HG02884 (cell line): ENCODE results near the gene TNS4.

Source experiments
- ATAC-seq: cut with Tn5 transposase; IDR thresholded peaks from one replicate; pipeline ENCODE4 v1.9.1; 2021; ENCODE audit warnings: mild to moderate bottlenecking, moderate library complexity; ENCODE audit not compliant: unreplicated experiment

The TNS4 gene

GRCh38 chr17:40458851-40459482, 42.5 kb downstream of the TNS4 start:
- no peak for ATAC-seq

- no peak for ATAC-seq
These were observed 43.2 kb downstream of the TNS4 start for GRCh38 chr17:40457964-40458791.

- no peak for ATAC-seq
These were observed 44.1 kb downstream of the TNS4 start for GRCh38 chr17:40457369-40457768.

- no peak for ATAC-seq
These were observed 44.9 kb downstream of the TNS4 start for GRCh38 chr17:40456396-40456951.

GRCh38 chr17:40454613-40454995, 46.8 kb downstream of the TNS4 start:
- no peak for ATAC-seq

- ATAC-seq: no peak
These were observed 47.4 kb downstream of the TNS4 start for GRCh38 chr17:40453881-40454612.

GRCh38 chr17:40452921-40453378, 48.5 kb downstream of the TNS4 start:
- ATAC-seq: no peak

- ATAC-seq: no peak
These were observed 49.1 kb downstream of the TNS4 start for GRCh38 chr17:40452216-40452787.

- ATAC-seq: no peak
These were observed 50.0 kb downstream of the TNS4 start for GRCh38 chr17:40451420-40451819.

- ATAC-seq: no peak
These were observed 51.2 kb downstream of the TNS4 start for GRCh38 chr17:40450175-40450574.

GRCh38 chr17:40448639-40449261, 52.7 kb downstream of the TNS4 start:
- no peak for ATAC-seq

- ATAC-seq: no peak
These were observed 53.2 kb downstream of the TNS4 start for GRCh38 chr17:40448213-40448638.

GRCh38 chr17:40447806-40448205, 53.6 kb downstream of the TNS4 start:
- no peak for ATAC-seq

- no peak for ATAC-seq
These were observed 54.2 kb downstream of the TNS4 start for GRCh38 chr17:40447148-40447644.

GRCh38 chr17:40445751-40446468, 55.5 kb downstream of the TNS4 start:
- no peak for ATAC-seq

GRCh38 chr17:40443988-40444899, 57.2 kb downstream of the TNS4 start:
- ATAC-seq: no peak

- ATAC-seq: no peak
These were observed 58.0 kb downstream of the TNS4 start, which contains the start of gene IGFBP4 for GRCh38 chr17:40443196-40443987. TSS of gene IGFBP4 (plus strand) at chr17:40443450. CDS start at chr17:40443736, 286 bp downstream.
